NOMO-1 treated with DMSO at 0.1 percent for 48 hours (cell line): ENCODE data around the gene TUBGCP2.

Experiments
- DNase-seq: peaks from one replicate; lab custom pipeline; 2025; ENCODE audit not compliant: unreplicated experiment; lab: John Stamatoyannopoulos, UW

TUBGCP2 gene

DNA sequence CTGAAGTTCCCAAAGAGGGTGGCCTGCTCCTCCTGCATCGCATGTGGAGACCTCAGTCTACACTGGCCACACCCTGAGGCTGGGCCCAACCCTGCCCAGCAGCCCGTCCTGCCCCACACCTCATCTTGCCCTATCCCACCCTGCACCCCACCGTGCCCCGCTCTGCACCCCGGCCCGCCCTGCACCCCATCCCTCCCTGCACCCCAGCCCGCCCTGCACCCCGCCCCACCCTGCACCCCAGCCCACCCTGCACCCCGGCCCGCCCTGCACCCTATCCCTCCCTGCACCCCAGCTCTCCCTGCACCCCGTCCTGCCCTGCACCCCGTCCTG, 56.5 kb downstream of the TUBGCP2 start:
- DNase-seq, result no peak

DNA sequence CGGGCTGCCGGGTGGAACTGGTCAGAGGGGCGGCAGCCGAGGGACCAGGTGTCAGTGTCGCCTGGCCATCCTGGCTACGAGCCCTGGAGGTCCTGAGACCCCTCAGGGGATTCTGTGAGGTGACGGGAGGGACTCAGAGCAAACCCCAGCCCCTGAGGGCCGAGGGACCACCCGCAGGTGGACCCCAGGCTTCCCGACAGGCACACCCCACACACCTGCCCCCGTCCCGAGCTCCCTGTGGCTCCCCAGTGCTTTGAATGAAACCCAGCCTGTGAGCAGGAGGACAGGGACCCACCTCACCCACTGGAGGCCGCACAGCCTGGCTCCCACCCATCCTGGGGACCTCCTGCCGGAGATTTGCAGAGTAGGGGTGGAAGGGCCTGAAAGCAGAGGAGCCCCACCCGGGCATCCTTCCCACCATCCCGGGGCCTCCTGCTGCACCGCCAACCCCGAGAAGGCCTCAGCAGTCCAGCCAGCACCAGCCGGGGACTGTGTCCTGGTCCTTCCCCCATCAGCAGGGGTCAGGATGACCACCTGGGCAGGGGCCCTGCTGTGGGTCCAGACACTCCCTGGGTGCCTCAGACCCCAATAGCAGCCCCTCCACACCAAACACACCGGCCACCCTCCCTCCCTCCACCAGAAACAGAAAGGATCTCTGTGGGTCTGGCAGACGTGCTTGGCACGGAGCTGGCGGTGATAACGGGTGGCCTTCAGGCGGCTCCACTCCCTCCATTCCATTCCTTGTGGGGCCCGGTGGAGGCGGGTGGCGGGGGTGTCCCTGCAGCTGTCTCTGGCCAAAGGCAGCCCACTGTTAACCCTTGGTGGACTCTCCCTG, 57.1 kb downstream of the TUBGCP2 start:
- DNase-seq, result no peak

DNA sequence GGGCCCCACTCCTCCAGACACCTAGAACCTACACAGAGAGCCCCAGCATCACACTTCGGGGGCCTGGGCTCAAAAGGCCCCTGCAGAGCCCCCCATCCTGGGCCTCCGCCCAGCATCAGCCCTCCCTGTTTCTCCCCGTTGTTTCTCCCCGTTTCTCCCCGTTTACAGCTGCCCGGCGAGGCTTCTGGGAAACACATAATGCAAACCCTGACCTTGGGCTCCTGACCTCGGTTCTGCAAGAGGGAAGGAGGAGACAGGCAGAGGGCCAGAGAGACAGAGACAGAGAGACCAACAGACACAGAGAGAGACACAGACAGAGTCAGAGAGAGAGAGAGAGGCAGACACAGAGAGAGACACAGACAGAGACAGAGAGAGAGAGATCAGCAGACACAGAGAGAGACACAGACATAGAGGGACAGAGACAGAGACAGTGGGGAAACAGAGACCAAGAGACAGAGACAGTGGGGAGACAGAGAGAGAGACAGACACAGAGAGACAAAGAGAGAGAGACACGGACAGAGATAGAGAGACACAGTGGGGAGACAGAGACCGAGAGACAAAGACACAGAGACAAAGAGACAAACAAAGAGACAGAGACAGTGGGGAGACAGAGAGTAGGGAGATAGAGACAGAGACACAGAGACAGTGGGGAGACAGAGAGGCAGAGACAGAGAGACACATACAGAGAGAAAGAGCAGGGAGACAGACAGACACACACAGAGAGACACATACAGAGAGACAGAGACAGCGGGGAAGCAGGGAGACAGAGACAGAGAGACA, 58.5 kb downstream of the TUBGCP2 start:
- no peak for DNase-seq

DNA sequence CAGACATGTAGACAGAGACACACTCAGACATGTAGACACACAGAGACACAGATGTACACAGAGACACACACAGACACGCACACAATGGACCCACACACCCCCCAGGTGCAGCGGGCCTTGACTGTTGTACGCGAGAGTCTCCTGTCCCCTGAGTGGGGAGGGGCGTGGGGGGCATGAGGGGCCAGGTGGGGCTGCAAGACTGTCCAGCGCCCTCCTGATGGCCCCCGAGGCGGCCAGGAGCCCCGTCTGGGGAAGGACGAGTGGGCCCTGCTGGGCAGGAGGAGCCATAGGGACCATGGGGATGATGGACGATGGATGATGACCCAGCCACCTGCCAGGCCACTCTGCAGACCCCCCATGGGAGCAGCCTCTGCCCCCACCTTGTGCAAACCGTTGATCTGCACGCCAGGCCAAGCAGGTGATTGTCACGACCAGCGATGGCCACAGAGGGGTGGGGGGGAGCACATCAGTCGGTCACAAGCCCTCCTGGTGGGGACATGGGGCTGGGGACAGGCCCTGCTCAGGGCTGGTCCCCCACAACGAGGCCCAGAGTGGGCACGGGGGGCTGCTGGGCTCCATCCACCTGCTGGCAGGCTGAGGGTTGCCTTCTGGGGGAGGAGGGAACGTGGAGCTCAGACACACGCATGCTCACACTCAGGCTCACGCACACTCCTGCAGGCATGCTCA, 59.4 kb downstream of the TUBGCP2 start:
- no peak for DNase-seq

DNA sequence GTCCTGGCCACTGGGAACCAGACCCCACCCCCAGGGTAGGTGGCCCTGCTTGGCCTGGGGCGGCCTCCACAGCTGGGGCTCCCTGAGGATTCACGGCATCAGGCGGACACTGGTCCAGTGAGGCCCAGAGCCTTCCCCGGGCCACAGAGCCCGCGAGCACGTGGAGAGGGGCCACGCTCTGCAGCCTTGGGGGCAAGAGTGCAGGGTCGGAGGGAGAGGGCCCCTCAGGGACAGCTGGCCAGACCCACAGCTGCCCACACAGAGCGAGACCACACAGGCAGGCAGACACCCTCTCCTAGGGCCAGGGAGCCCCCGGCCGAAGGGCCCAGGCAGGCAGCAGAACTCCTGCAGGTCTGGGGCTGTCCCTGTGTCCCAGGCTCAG, 60.3 kb downstream of the TUBGCP2 start:
- DNase-seq, result no peak

DNA sequence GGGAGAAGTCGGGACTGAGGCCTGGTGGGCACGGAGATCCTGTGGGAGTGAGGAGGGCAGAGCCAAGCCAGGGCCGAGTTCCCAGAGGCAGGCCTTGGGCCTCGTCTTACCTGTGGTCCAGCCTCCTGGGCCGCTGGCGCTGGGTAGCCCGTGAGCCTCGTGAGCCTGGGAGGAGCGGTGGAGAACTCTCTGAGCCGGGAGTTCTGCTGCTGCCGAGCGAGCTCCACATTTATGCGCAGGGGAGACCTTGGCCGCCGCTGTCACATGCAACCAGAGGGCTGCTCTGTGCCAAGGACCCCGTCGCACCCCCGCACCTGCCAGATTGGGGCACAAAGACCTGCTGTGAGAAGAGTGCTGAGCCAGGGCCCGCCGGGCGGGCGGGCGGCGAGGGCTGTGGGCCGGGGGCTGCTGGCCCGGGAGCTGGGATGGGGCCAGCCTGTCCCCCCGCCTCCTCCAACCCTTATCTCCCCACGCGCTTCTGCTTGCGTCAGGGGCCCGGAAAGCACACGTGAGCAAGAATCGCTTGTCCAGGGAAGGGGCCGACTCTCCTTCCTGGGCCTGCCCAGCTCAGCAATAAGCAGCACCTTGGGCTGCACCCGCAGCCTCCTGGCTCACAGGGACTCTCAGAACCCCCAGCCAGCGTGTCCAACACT, 60.9 kb downstream of the TUBGCP2 start:
- no peak for DNase-seq

DNA sequence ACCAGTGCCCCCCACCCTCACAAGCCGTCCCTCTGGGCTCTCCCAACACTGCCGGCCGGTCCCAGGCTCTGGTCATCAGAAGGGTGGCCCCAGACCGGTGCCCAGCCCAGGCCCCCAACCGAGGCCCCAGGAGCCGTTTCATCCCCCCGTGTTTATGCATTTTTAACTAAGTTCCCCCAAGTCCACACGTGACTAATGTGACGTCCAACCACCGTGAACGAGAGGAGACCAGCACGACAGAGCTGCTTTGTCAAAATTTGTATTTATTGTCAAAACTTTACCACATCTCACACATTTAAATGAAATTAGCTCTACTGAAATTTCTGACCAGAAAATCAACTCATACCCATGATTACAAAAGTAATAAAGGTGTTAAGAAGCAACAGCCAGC, 62.4 kb downstream of the TUBGCP2 start:
- no peak for DNase-seq

DNA sequence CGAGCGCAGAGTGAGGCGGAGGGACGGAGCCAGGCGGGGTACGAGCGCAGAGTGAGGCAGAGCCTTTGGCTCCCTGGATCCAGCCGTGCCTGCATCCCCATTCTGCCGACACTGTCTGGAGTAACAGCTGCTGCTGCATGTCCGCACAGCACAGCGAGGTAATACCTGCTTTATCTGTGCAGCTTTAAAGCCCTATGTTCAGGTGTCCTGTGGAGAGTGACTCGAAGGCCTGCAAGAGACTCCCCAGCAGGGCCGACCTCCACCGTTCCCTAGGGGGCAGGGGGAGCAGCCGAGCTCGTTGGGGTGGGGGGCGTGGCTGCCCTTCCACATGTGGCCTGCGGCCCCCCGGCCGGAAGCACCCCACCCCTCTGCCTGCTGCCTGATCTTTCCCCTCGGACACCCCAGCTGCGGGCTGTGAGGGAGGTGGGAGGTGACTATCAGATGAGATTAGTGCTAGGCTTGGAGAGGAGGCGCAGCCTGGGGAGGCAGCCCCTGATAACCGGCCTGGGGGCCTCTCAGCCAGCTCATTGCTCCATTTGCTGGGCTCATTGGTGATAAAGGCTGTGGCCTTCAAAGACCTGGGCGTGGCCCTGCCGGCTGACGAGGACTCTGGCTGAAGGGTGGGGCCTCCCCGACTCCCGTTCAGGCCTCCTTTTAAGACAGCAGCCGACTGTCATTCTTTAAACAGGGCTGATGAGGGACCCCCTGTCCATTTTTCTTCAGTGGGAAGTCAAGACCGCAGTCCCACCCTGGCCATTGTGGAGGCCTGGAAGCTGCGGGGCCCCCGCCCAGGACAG, 63.0 kb downstream of the TUBGCP2 start:
- DNase-seq, result peak; percentile 19

DNA sequence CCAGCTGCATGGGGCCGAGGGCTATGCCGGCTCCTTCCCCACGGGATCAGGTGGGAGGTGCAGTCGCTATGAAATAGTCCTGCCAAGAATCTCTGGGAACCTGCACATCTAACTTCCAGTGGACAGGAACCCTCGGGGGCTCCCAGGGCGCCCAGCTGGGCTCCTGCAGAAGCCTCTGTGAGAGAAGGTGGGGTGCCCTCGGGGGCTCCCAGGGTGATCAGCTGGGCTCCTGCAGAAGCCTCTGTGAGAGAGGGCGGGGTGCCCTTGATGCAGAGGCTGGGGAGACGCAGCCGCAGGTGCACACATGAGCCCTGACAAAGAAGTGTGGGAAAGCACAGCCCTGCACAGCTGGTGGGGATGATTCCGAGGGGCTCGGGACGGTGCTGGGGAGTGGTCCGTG, 65.1 kb downstream of the TUBGCP2 start:
- no peak for DNase-seq

DNA sequence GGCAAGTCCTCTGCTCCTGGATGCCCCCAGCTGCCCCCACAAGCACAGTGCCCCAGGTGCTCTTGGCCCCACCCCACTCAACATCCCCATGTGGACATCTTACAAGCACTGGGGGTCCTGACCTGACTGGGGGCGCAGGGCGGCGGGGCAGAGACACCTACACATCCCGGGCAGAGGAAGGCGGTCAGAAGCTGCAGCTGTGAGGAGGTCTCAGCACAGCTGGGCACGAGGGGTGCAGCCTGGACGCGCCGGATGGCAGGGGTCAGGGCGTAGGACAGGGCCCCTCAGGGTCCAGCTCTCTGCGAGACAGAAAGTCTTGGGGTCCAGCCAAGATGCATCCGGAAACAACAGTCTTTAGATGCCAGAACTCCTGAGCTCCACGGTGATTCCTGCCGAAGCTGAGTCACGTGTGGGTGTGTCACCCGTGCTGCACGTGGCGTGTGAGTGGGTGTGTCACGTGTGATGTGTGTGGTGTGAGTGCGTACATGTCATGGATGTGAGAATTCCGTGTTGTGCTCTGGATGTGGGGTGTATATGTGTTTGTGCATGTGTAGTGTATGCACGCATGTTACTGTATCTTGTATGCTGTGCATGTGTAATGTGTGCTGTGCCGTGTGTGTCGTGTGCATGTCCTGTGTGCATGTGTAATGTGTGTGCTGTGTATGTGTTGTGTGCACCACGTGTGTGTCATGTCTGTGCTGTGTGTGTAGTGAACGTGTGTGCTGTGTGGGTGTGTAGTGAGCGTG, 65.9 kb downstream of the TUBGCP2 start:
- no peak for DNase-seq

DNA sequence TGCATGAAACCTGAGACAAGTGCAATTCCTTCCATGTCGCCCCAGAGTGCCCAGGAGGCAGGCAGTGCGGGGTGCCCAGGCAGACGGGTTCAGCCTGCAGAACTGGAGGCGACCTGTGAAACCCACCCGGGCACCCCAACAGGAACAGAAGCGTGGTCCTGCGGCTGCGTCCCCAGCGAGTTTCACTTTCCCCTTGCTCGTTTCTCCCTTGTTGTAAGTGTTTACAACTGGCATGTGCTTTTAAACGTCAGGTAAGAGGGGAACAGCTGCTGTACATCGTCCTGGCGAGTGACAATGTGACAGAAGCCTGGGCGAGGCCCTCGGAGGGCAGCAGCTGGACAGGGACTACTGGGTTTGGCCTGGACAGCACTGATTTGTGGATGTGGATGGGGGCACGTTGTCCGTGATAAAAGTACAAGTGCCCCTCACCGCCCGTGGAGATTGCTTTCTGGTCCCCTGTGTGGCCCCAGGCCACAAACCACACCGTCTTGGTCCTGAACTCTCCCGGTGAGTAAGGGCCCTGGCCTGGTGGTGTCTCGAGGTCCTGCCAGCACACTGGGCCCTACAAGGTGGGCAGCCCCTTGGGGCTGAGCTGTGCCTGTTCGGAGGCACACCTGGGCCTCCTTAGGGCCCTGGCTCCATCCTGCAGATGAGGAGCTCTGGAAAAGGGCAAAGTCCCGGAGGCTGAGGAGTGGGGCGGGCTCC, 67.0 kb downstream of the TUBGCP2 start:
- DNase-seq, result no peak

DNA sequence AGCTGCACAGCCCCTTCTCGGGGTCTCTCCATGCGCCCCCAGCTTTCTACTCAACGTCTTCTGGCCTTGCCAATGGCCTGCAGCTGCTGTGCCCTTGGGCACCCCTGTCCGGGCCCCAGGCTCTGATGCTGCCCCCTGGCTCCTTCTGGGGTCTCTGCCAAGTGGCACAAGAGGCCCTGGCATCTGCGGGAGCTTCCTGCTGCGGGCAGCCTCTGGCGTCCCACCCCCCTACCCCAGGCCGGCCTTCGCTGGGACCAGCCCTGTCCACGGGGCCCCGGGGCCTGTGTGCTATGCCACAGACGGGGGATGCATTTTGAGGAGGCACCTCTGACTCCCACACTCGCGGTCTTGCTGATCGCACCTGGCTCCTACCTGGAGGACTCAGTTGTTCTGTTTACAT, 68.7 kb downstream of the TUBGCP2 start:
- DNase-seq, result no peak

DNA sequence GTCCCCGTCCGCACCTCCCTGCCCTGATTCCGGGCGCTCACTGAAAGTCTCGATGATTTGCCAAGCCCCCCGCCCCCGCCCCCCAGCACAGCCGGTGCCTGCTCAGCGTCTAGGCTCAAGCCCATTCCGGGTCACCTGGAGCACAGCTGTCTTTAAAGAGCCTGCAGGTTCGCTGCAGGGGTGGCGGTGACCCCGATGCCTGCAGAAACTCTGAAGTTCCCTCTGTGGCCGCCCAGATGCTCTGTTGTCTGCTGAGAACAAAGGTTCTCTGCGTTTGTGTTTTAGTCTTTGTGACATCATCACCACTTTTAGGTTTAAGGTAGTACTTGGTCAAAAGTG, 70.2 kb downstream of the TUBGCP2 start:
- DNase-seq, result no peak

DNA sequence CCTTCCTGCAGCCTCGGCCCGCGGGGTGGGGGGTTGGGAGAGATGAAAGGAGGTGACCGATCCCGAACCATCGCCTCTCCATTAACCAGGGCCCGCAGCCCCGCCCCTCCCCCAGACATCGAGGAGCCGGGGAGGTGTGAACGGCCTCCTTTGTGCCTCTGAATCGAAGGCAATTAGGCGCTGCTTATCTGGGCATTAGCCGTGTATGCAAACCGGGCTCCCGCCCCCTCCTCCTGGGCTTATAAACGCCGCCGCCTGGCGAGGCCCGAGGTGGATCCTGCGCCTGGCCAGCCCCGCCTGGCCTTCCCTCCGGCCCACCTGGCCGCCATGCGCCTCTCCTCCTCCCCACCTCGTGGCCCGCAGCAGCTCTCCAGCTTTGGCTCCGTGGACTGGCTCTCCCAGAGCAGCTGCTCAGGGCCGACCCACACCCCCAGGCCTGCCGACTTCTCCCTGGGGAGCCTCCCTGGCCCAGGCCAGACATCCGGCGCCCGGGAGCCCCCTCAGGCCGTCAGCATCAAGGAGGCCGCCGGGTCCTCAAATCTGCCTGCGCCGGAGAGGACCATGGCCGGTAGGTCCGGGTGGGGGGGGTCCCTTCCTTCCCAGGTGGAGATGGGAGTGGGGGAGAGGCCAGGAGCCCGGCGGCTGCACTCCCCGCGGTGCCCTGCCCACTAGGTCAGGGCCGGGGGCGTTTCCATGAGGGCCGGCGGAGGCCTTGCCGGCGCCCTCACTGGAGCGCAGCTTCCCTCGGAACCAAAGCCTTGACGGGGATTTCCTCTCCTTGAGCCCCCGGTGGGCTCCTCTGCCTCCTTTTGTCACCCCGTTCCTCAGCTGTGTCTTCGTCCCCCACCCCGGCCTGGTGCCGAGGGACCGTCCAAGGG, 70.8 kb downstream of the TUBGCP2 start, which contains the start of gene VENTX:
TSS of gene VENTX (plus strand) at position 268 of the 878 bp plus-strand sequence. CDS start at position 328, 60 bp downstream.
- no peak for DNase-seq

DNA sequence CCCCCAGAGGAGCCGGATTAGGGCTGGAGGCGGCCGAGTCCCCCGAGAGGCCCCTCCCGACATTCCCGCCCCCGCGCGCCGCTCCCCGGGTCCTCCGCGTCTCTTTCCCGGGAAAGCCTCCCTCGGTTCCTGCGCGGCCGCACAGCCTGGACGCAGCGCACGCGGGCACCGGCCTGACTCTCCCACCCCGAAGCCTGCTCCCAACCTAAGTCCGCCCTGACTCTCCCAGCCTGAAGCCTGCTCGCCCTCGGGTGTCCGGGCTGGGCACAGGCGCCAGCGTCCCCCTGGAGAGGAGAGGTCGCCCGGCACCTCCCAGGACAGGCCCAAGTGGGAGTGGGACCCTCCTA, 71.5 kb downstream of the TUBGCP2 start:
- DNase-seq, result no peak

DNA sequence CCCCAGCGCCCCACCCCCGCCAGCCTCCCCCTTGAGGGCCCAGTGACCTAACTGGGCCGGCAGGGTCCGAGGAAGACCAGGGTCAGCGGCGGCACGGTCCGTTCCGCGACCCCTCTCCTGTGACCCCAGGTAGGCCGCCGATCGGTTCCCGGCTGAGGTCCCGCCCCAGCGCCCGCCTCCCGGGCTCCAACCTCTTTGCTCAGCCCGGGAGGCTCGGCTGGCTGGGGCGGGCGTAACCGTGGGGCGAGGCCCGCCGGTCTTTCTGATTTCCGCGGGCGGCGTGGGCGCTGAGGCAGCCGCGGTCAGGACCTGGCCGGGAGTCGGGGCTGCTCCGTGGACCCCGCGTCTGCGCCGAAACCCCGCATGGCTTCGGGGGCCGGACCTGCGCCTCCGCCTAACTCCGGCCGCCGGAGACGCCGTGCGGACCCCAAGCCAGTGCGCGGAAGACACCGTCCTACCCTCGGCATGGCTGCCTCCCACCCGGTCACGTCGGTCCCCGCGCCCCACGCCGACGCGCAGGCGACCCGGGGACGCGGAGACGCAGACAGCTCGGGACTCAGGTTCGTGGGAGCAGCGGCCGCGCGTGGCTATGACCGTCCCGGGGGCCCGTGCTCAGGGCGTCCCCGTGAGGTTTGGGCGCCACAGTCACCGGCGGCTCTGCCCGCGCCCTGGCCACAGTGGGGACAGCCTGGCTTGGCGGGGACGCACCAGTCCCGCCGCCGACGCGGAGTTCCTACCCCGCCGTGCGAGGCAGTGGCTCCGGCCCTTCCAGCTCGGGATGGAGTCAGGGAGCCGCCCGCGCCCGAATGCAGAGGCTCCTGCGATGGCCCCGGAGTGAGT, 72.1 kb downstream of the TUBGCP2 start:
- no peak for DNase-seq

DNA sequence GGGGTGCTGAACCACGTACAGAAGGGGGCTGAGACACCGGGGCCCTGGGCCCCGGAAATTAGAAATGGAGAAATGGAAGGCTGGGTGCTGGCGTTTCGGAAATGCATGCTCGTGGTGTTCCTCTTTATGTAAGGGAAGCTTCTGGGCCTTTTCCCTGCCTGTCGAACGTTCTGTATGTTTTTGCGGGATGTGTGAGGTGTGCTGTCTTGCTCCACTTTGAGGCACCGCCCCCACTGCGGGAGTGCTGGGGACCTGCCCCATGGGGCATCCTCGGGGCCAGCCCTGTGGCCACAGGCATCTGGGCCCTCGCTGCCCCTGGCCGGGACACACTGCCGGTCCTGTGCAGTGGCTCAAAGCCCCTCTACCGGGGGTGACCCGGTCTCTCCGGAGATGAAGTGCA, 72.7 kb downstream of the TUBGCP2 start:
- DNase-seq, result no peak
